Retina (tissue), 1 donor: ENCODE measurements around the gene SP3.

ENCODE experiments used
- DNase-seq: peaks from one replicate; pipeline ENCODE4 v3.0.0-alpha.2; 2016

Gene SP3

DNA sequence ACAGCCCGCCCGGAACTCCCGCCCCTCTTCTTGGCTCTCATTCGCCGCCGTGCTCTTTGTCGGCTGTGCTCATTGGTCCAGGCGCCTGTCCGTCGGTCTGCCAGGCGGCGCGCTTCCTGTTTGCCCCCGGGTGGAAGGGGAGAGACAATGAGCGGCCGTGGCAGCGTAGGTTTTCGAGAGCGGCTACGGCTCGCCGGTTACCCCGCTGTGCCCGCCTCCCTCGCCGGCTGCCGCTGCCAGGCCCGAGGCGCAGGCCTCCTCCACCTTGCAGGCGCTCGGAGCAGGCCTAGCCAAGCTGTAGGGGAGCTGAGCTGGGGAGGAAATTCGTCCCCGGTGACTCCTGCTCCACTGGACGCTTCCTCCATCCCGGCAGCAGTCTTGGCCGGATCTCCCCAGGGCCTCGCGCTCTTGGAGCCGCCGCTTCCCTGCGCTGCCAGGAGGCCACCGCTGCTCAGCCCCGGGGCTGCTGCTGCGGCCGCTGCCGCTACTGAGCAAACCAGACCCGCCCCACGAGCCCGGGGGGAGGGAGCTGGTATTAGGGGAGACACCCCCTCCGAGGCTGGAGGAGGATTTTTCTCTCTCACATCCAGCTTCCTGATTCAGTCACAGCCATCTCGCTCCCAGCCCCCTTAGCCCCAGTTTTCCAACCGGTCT lies at the start of gene SP3:
SP3 (minus strand) TSS at position 2 of the 654 bp plus-strand sequence. CDS start 202 bp downstream, outside the sequence.
- peak; percentile 99 for DNase-seq

GRCh38 chr2:174014699-174015070 lies 49.5 kb upstream of the SP3 start:
- DNase-seq = no peak

DNA sequence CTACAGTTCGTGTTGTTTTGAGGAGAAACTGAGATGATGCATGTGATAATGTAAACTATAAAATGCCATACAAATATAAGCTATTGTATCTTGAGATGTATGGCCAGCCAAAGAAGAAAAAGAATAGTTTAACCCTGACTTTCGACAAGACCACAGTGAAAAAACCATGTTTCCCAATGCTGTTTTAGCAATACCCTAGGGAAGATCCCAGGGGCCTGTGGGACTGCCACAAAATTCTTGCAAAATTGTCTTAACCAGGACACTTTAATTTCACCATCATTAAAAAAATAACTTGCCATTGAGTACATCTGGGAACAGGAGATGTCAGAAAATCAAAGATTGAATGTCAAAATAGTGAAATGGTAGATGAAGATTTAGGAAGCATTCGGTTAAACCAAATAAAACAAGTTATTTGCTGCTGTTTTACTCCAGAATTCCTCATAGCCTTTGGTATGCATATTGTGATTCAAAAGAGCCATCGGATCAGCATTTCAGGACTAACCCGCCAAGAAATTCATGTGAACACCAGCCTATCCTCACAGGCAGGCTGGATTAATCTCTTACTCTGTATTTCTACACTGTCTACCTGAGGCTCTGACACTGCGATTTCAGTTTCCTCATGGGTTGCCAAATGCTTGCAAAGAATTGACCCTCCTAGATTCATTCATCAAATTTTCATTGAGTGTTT lies 49.0 kb upstream of the SP3 start:
- no peak for DNase-seq

GRCh38 chr2:174013315-174013751 lies 48.2 kb upstream of the SP3 start:
- DNase-seq = peak; percentile 74

DNA sequence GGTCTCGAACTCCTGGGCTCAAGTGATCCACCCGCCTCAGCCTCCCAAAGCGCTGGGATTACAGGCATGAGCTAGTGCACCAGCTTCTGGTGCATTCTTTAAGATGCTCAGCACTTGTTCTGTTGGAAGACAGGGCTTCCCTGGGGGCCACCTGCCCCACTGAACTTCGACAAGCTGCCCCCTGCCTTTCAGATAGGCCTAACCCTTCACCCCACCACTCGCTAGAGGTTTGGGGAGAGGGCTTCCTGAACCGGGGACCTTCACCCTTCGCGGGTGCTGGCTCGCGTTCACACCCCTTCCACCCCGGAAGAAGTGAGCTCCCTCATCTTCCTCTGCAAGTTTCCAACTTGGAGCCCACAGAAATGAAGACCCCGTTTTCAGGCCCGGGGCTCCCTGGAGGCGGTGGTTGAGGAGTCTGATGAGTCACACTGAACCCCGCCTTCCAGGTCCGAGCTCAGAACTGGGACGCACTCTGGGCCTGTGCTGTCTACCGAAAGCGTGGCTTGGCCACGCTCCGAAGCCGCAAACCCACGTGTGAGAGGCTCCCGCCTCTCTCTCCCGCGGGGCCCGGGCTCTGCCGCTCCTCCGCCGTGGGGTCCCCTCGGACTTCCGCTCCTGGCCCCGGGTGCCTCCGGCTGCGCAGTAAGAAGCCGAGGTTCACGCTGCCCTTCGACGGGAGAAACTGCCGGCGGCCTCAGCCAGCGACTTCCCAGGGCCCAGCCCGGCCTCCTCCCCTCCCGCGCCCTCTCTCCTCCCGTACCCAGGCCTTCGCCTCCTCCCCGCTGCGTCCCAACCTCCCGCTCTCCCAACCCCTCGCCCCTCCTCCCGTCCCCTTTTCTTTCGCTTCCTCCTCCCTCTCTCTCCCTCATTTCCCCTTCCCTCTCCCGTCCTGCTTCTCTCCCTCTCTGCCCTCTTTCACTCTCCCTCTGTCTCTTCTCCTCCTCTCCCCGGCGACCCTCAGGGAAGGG lies 47.5 kb upstream of the SP3 start:
- peak; percentile 81 for DNase-seq

GRCh38 chr2:174011796-174012195 lies 46.6 kb upstream of the SP3 start:
- DNase-seq = no peak

- DNase-seq = no peak
These were observed 46.0 kb upstream of the SP3 start for GRCh38 chr2:174011173-174011572.

DNA sequence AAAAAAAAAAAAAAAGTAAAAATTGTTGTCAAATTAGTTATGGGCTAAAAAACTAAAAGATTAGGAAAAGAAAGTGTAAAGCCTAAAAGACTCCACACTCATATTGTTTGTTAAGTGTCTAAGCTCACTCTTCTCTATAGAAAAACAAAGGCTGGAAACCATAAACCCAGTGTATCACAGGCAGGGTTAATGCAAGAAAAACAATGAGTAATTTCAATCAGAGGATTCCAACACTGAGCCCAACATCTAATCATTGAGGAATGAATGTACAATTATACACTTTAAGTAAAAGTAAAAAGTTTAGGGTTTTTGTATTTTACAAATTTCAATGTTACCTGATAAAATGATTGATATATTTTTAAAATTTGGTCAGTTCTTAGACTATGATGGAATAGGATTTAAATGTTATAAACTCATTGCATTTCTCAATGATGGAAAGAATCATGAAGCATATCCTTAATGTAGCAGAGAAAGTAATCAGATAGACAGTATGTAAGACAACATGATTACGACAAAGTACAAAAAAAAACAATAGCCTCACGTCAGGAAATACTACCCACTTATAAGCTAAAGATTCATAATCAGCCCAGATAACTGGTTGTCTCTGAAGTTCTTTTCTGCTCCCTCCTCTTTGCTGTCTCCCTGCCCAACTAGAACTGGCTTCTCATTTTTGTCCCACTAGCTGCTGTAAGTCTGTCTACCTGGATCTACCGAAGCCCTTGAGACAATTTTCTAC lies 44.5 kb upstream of the SP3 start:
- DNase-seq = no peak

- DNase-seq = no peak
These were observed 43.5 kb upstream of the SP3 start for GRCh38 chr2:174008720-174009119.

DNA sequence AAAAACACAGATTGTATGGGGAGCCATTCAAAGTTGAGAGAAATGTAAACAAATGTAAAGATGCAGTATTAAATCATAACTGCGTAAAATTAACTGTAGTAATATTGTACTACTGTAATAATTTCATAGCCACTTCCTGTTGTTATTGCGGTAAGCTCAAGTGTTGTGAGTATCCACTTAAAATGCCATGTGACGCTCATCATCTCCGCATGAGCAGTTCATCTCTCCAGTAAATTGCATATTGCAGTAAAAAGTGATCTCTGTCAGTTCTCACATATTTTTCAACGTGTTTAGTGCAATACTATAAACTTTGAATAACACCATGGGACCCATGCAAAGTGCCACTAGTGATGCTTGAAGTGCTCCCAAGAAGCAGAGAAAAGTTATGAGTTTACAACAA lies 41.8 kb upstream of the SP3 start:
- DNase-seq = no peak

DNA sequence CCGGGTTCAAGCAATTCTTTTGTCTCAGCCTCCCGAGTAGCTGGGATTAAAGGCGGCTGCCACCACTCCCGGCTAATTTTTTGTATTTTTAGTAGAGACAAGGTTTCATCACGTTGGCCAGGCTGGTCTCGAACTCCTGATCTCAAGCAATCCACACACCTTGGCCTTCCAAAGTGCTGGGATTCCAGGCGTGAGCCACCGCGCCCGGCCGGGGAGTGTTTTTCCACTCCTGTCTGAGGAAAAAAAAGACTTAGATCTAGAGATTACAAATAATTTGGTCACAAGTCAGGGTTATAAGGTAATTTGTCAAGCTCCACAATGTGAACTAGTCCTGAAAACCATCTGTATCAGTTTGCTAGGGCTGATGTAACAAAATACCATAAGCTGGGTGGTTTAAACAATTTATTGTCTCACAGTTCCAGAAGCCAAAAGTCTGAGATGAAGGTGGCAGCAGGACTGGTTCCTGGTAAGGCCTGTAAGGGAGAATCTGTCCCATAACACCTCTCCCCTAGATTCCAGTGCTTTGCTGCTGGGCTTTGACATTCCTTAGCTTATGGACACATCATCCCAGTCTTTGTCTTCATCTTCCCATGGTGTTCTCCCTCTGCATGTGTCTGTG lies 40.7 kb upstream of the SP3 start:
- DNase-seq = no peak

DNA sequence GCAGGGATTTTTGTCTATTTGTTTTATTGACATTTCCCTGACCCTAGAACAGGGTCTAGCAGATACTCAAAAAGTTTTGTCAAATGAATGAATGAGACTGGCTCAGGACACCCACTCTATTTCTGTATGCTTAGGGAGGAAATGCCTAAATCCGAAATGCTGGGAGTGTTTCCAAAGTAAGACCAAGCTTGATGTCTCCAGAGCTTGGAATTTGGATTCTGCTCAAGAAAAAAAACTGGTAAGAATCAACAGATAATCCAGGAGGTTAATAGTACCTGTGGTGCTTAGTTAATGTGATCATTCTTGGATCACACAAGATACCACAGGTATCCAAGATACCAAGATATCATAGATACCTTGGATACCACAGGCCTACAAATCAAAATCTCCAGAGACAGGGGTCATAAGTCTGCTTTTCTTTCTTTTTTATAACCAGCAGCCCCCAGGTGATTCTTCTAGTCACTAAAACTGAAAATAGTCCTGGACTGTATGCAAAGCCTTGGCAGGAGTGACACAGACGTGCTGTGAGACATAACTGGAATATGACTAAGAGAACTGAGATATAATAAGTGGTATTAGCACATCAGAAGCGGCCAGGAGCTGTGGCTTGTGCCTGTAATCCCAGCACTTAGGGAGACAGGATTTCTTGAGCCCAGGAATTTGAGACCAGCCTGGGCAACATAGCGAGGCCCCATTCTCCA lies 39.9 kb upstream of the SP3 start:
- no peak for DNase-seq

DNA sequence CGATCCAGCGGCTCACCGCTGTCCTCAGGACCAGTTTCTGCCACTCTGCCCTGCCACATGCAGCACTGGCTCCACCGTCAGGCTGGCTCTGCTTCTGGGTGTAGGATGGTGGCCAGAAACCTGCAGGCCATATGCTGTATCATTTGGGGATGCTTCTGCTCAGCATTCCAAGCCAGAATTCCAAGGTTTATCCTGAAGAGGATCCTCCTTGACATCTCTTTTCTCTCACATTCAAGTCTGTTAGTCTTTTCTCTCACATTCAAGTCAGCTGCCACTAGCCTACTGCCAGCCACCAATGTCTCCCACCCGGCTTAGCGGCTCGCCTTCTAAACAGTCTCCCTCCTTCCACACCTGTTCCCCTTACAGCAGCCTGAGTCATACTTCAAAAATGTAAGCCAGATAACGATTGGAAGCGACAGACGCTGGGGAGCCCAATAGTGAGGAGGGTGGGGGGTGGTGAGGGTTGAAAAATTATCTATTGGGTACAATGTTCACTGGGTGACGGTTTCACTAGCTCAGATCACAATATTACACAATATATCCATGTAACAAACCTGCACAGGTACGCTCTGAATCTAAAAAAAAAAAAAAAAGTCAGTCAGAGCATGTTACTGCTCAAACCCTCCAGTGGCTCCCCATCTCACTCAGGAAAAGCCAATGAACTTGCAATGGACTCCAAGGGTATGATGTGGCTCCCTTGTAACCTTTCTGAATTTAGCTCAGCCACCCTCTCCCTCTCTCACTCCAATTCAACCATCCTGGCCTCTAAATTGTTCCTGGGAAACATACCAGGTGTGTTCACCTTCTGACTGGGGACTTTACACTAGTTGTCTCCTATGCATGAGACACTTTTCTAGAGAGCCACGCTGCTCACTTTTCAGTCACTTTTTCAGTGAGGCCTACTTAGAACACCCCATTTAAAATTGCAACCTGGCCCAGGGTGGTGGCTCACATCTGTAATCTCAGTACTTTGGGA lies 38.8 kb upstream of the SP3 start:
- DNase-seq = no peak

DNA sequence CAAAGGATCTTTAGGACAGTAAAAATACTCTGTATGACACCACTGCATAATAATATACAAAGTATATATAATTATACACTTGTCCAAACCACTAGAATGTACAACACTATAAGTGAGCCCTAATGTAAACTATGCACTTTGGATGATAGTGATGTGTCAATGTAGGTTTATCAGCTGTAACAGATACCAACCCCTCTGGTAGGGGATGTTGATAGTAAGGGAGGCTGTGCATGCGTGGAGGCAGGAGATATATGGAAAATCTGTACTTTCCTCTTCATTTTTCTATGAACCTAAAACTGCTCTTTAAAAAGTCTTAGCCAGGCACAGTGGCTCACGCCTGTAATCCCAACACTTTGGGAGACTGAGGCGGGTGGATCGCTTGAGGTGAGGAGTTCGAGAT lies 37.5 kb upstream of the SP3 start:
- no peak for DNase-seq

- DNase-seq = no peak
These were observed 35.9 kb upstream of the SP3 start for GRCh38 chr2:174001107-174001506.

GRCh38 chr2:173999724-174000123 lies 34.6 kb upstream of the SP3 start:
- DNase-seq = no peak

DNA sequence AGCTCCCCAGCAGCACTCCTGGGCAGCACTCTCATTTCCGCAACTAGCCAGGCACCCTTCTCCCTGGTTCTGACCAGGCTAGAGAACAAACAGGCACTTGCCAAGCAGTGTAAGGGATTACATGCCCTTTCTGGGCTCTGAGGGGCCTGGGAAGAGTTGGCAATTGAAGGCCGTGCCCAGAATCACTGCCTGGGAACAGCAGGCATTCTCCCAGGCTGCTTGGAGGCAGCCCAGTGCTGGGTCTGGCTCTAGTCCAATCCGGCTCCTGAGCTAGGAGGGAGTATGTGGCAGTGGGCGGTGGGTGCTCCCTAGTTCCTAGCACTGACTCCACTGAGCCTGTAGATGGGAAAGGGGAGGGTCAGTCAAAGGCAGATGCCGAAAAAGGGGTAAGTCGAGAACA lies 34.1 kb upstream of the SP3 start:
- DNase-seq = no peak

- DNase-seq = no peak
These were observed 33.2 kb upstream of the SP3 start for GRCh38 chr2:173998386-173998785.

GRCh38 chr2:173997753-173998152 lies 32.6 kb upstream of the SP3 start:
- no peak for DNase-seq

DNA sequence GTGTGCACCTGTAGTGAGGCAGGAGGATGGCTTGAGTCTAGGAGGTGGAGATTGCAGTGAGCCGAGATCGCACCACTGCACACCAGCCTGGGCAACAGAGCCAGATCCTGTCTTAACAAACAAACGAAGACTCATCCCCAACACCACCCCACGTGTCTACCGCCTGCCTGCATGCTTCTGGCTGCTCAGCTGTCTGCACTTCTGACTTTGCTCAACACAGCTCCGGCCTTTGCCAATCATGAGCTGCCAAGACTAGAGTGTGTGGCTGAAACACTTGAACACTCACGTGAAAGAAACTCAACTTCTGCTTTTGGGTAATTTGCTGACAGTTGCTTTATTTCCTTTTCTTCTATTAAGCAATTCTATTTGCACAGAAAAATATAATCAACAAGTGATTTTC lies 32.1 kb upstream of the SP3 start:
- no peak for DNase-seq

- no peak for DNase-seq
These were observed 31.6 kb upstream of the SP3 start for GRCh38 chr2:173996766-173997165.
